ENCODE results near the gene KIAA1586.
"Not testable (repeated sequence)": the region's sequence is repeated elsewhere in the genome, so short reads cannot be mapped to it uniquely, and the experiment has no call there.

The KIAA1586 gene

DNA sequence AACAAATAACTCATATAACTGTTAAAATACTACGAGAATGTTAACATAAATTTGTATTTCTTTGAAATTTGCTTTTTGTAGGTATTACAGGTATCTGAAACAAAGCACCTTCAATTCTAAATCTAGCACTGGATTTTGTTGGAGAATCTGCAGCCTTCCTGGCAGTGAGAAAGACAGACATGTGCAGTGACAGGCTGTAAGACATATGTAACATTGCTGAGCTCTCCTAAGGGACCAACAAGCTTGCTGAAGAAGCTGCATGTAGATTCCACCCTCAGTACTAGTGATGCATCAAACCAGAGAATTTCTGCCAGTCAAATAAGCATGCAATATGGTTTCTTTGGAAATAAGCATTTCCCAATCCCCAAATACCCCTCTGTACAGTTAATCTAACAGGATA, 20.5 kb upstream of the KIAA1586 start:
- Mint-ChIP-seq H3K9me3 (peaks cover 20% of the 10 kb centered on the region), H3K4me1 (ENCODE audit: low read depth) (no peaks in the 10 kb centered on the region), H3K27ac (no peak overlapping the region), H3K4me3 (no peak overlapping the region), H3K27me3 (no peaks in the 10 kb centered on the region), H3K36me3 (ENCODE audit: low read depth) (no peaks in the 10 kb centered on the region)
- intact Hi-C loops (cut with micrococcal nuclease) = loop anchor here (10.0 kb wide), 1 partner anchor 289 kb away; the partner anchor contains the start of gene PRIM2

DNA sequence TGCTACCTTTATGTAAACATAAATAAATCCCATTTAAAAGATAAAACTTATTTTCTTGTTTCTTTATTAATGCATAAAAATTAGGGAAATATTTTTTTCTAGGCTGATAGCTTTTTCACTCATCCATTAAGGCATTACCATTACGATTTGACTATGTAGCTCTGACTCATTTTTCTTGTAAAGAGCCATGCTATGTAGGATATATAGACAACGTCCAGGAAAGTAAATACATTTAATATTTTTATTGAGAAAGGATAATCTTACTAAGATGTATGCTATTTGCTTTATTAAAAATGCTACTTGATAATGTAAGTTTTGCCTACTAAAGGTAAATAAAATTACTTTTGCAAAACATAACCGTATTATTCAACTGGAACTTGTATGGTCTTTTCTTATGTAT, 19.2 kb upstream of the KIAA1586 start:
- Mint-ChIP-seq H3K4me3 (no peak overlapping the region), H3K9me3 (peaks cover 20% of the 10 kb centered on the region), H3K36me3 (ENCODE audit: low read depth) (no peaks in the 10 kb centered on the region), H3K27ac (no peak overlapping the region), H3K4me1 (ENCODE audit: low read depth) (peaks cover 7% of the 10 kb centered on the region), H3K27me3 (no peaks in the 10 kb centered on the region)
- intact Hi-C loops (cut with micrococcal nuclease) = loop anchor here (10.0 kb wide), 1 partner anchor 288 kb away; the partner anchor contains the start of gene PRIM2

DNA sequence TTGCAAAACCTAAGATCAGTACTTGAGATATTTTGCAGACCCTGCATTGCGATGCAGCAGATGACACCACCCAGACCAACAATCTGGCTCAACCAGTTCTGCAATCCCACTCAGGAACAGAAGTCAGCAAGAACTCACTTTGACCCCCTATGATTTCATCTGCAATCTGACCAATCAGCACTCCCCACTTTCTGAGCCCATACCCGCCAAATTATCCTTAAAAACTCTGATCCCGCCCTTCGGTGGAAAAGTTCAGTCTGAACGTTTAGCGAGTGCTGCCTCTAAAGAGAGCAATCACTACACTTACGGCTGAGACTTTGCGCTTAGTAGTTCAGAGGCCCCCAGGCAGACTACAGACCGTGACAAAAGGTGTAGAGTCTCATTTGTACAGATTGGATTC, 17.3 kb upstream of the KIAA1586 start:
- peaks cover 7% of the 10 kb centered on the region for H3K4me1 Mint-ChIP-seq (ENCODE audit: low read depth)
- H3K27me3 Mint-ChIP-seq = no peaks in the 10 kb centered on the region
- intact Hi-C loops (cut with micrococcal nuclease) = loop anchor here (10.0 kb wide), 1 partner anchor 286 kb away; the partner anchor contains the start of gene PRIM2
- H3K4me3 Mint-ChIP-seq = no peak overlapping the region
- no peak overlapping the region for H3K27ac Mint-ChIP-seq
- no peaks in the 10 kb centered on the region for H3K36me3 Mint-ChIP-seq (ENCODE audit: low read depth)
- H3K9me3 Mint-ChIP-seq = peaks cover 17% of the 10 kb centered on the region

DNA sequence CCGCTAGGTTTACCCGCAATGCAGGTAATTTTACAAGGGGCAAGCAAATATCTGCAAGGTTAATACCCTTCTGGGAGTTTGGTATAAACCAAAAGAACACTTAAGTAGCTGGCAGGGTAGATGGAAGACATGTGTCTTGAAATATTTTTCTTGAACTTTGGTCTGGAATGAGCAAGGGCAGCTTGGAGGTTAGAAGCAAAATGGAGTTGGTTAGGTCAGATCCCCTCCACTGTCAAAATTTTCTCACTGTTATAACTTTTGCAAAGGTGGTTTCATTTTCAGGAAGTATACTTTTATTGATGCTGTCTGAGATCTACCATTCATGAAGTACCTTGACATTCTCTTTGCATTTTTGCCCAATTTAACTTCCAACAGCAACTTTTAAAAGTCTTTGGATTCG, 13.3 kb upstream of the KIAA1586 start:
- intact Hi-C loops (cut with micrococcal nuclease) = no loop called here
- Mint-ChIP-seq H3K27me3 (no peaks in the 10 kb centered on the region), H3K36me3 (ENCODE audit: low read depth) (no peaks in the 10 kb centered on the region), H3K9me3 (no peaks in the 10 kb centered on the region), H3K4me1 (ENCODE audit: low read depth) (peaks cover 7% of the 10 kb centered on the region), H3K27ac (no peak overlapping the region), H3K4me3 (no peak overlapping the region)

DNA sequence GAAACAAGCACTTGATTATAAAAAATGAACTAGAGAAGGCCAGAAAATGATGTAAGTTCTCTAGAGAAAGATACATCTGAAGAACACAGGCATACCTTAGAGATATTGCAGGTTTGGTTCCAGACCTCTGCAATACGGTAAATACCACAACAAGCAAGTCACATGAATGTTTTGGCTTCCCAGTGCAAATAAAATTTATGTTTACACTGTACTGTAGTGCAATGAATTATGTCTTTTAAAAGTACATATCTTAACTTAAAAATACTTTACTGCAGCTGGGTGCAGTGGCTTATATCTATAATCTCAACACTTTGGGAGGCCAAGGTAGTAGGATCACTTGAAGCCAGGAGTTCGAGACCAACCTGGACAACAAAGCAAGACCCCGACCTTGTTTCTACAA, 10.9 kb upstream of the KIAA1586 start:
- Mint-ChIP-seq H3K27ac (no peak overlapping the region), H3K4me3 (no peak overlapping the region), H3K9me3 (no peaks in the 10 kb centered on the region), H3K27me3 (no peaks in the 10 kb centered on the region), H3K36me3 (ENCODE audit: low read depth) (no peaks in the 10 kb centered on the region), H3K4me1 (ENCODE audit: low read depth) (peaks cover 7% of the 10 kb centered on the region)
- intact Hi-C loops (cut with micrococcal nuclease) = no loop called here

DNA sequence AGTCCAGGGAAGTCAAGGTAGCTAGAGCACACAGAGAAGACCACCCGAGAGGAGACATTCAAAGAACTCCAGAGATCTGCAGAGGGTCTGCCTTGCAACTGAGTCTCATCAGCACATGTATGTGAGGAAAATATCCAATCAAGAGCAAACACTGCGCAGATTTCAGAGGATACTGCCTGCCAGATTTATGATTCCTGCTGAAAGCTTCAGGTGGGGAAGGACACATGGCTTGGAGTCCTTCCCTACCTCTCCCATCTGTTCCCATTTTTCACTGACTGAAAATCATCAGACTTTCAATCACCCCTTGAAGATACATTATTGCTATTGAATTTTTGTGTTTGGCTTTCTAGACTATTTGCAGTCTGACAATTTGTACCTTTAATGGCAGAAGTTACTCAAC, 7.6 kb upstream of the KIAA1586 start:
- no peaks in the 10 kb centered on the region for H3K36me3 Mint-ChIP-seq (ENCODE audit: low read depth)
- no peak overlapping the region for H3K4me3 Mint-ChIP-seq
- intact Hi-C loops (cut with micrococcal nuclease) = no loop called here
- H3K27ac Mint-ChIP-seq = no peak overlapping the region
- H3K9me3 Mint-ChIP-seq = no peaks in the 10 kb centered on the region
- no peaks in the 10 kb centered on the region for H3K4me1 Mint-ChIP-seq (ENCODE audit: low read depth)
- peaks cover 1% of the 10 kb centered on the region for H3K27me3 Mint-ChIP-seq

DNA sequence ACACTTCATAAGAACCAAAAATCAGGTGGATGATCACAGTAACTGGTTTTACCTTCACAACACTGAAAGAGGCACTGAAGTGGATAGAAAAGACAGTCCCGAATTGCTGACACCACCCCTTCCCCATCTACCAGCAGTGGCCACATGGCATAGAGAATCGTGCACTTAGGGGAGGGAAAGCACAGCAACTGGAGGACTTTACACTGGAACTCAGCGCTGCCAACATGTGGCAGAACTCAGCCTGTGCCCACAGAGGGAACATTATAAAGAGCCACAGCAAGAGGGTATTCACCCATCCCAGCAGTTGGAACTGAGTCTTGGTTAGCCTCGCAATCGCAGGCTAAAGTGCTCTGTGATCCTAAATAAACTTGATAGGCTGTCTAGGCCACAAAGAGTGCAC, 6.5 kb upstream of the KIAA1586 start:
- Mint-ChIP-seq H3K36me3 (ENCODE audit: low read depth) (no peaks in the 10 kb centered on the region), H3K4me1 (ENCODE audit: low read depth) (no peaks in the 10 kb centered on the region), H3K27me3 (peaks cover 2% of the 10 kb centered on the region), H3K9me3 (no peaks in the 10 kb centered on the region), H3K27ac (no peak overlapping the region), H3K4me3 (no peak overlapping the region)
- intact Hi-C loops (cut with micrococcal nuclease) = no loop called here

DNA sequence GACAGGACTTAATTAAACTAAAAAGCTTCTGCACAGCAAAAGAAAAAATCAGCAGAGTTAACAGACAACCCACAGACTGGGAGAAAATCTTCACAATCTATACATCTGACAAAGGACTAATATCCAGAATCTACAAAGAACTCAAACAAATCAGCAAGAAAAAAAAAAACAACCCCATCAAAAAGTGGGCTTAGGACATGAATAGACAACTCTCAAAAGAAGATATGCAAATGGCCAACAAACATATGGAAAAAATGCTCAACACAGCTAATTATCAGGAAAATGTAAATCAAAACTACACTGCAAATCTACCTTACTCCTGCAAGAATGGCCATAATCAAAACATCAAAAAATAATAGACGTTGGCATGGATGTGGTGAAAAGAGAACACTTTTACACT, 2.4 kb upstream of the KIAA1586 start:
- intact Hi-C loops (cut with micrococcal nuclease) = not testable (repeated sequence)

DNA sequence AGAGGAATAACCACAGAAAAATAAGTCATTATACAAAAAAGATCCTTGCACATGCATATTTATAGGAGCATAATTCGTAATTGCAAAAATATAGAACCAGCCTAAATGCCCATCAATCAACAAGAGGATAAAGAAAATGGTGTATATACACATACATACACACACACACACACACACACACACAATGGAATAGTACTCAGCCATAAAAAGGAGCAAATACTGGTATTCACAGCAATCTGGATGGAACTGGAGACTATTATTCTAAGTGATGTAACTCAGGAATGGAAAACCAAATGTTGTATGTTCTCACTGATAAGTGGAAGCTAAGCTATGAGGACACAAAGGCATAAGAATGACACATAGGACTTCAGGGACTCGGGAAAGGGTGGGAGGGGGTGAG, 1.9 kb upstream of the KIAA1586 start:
- Mint-ChIP-seq H3K27me3 (peaks cover 4% of the 10 kb centered on the region), H3K4me1 (ENCODE audit: low read depth) (peaks cover 18% of the 10 kb centered on the region), H3K9me3 (no peaks in the 10 kb centered on the region), H3K36me3 (ENCODE audit: low read depth) (peaks cover 22% of the 10 kb centered on the region), H3K27ac (no peak overlapping the region), H3K4me3 (no peak overlapping the region)
- intact Hi-C loops (cut with micrococcal nuclease) = no loop called here

More for the DNA sequence above, 2.4 kb upstream of the KIAA1586 start:
- not testable (repeated sequence) for H3K27me3 Mint-ChIP-seq, H3K9me3 Mint-ChIP-seq, H3K27ac Mint-ChIP-seq, H3K4me3 Mint-ChIP-seq
- H3K36me3 Mint-ChIP-seq (ENCODE audit: low read depth) = peaks cover 17% of the 10 kb centered on the region
- peaks cover 18% of the 10 kb centered on the region for H3K4me1 Mint-ChIP-seq (ENCODE audit: low read depth)

DNA sequence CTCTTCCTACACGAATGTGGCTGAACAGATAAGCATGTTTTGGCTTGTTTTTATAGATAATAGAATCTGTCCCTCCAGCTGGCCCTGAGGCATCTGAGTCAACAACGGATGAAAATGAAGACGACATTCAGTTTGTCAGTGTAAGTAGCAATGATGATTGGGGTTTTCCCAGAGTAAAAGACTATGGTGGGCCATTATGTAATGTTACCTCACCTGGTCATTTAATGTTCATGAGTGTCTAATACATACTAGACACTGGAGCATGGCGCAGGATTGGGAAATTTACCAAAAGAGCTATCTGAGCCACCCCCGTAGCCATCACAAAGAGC, 728 bp downstream of the KIAA1586 start:
- H3K27me3 Mint-ChIP-seq; H3K9me3 Mint-ChIP-seq; H3K27ac Mint-ChIP-seq; intact Hi-C loops (cut with micrococcal nuclease); H3K4me3 Mint-ChIP-seq: not testable (repeated sequence)
- Mint-ChIP-seq H3K36me3 (ENCODE audit: low read depth) (peaks cover 43% of the 10 kb centered on the region), H3K4me1 (ENCODE audit: low read depth) (peaks cover 18% of the 10 kb centered on the region)

DNA sequence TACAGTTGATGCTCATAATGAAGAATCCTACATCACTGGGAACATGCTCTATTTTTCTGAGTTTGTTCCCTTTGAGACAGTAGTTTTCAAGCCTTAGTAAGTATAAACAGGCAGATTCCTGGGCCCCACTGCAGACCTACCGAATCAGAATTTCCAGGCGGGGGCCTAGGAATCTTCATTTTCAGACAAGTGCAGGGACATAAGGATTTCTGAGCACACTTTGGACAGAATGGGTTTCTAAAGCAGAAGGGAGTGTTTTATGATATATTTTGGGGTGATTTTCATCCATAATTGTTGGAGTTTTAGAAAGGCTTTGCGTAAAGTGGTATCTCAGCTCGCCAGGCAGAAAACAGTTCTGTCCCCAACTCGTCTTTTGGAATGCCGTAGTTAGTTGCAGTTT, 1.4 kb downstream of the KIAA1586 start:
- H3K9me3 Mint-ChIP-seq; intact Hi-C loops (cut with micrococcal nuclease); H3K27me3 Mint-ChIP-seq; H3K27ac Mint-ChIP-seq: not testable (repeated sequence)
- H3K36me3 Mint-ChIP-seq (ENCODE audit: low read depth) = peaks cover 49% of the 10 kb centered on the region
- peak overlapping the region; percentile 46 for H3K4me3 Mint-ChIP-seq
- peaks cover 18% of the 10 kb centered on the region for H3K4me1 Mint-ChIP-seq (ENCODE audit: low read depth)

DNA sequence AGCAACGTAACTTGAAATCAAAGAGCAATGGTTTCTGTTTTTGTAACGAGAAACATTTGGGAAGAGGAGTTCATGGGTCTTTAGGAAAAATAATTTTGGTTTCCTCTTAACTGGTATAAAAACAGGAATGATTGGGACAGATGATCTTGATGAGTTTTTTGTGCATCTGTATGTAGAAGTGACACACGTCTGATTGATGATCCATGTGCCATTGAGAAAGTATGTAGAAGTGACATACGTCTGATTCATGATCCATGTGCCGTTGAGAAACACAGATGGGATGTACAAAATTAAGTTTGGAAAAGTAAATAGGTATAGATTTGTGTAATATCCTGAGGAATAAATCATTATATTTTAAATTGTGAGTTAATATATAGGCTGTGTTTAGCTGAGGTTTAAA, 2.1 kb downstream of the KIAA1586 start:
- H3K4me3 Mint-ChIP-seq = no peak overlapping the region
- H3K27me3 Mint-ChIP-seq = peaks cover 3% of the 10 kb centered on the region
- H3K27ac Mint-ChIP-seq = no peak overlapping the region
- peaks cover 56% of the 10 kb centered on the region for H3K36me3 Mint-ChIP-seq (ENCODE audit: low read depth)
- intact Hi-C loops (cut with micrococcal nuclease) = no loop called here
- peaks cover 18% of the 10 kb centered on the region for H3K4me1 Mint-ChIP-seq (ENCODE audit: low read depth)
- no peaks in the 10 kb centered on the region for H3K9me3 Mint-ChIP-seq

DNA sequence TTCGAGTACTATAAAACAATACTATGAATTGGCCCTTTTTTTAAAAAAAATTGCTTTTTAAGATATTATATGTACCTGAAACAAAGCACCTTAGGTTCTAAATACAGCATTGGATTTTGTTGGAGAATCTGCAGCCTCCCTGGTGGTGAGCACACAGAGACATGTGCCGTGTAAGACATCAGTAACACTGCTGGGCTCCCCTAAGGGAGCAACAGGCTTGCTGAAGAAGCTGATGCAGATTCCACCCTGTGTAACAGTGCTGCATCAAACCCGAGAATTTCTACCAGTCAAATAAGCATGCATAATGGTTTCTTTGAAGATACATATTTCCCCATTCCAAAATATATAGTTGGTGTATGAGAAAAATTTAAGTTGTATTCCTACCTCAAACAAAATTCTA, 17.4 kb downstream of the KIAA1586 start:
- Mint-ChIP-seq H3K4me1 (ENCODE audit: low read depth) (no peaks in the 10 kb centered on the region), H3K36me3 (ENCODE audit: low read depth) (peaks cover 64% of the 10 kb centered on the region), H3K27ac (no peak overlapping the region), H3K27me3 (no peaks in the 10 kb centered on the region), H3K9me3 (no peaks in the 10 kb centered on the region), H3K4me3 (no peak overlapping the region)
- intact Hi-C loops (cut with micrococcal nuclease) = no loop called here

DNA sequence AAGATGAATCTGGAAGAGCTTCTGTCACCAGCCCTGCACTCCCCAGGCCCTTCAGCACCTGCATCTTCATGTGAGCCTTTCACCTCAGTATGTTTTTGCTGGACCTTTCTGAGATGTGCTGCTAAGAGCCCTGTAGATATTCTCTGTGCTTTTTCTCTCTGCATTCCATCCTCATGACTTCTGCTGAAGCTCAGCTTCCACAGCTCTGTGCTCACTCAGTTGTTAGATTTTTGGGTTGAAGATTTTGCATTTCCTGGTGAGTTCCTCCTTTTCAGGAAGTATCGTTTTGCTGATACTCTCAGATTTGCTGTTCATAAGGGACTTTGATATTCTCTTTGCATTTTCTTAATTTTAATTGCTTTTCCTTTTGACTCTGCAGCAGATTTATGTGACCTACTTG, 18.3 kb downstream of the KIAA1586 start:
- no peak overlapping the region for H3K4me3 Mint-ChIP-seq

DNA sequence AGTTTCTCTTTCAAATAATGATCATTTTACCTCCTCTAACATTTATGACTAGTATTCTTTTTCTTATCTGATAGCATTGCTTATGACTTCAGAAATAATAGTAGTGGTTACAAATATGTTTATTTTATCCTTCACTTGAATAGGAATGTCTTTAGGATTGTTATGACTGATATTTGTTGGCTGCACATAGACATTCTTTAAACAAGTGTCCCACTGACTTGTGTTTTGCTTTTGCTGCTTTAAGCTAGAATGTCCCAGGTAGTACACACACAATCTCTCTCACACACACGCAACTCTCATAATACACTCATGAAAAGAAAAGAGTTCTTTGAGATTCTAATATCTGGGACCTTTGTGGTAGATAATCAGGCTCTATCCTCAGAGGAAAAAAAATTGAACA, 21.6 kb downstream of the KIAA1586 start:
- peaks cover 35% of the 10 kb centered on the region for H3K36me3 Mint-ChIP-seq (ENCODE audit: low read depth)
- no peaks in the 10 kb centered on the region for H3K4me1 Mint-ChIP-seq (ENCODE audit: low read depth)
- no peak overlapping the region for H3K4me3 Mint-ChIP-seq
- no peaks in the 10 kb centered on the region for H3K9me3 Mint-ChIP-seq
- no peak overlapping the region for H3K27ac Mint-ChIP-seq
- H3K27me3 Mint-ChIP-seq = no peaks in the 10 kb centered on the region
- intact Hi-C loops (cut with micrococcal nuclease) = no loop called here

More for the DNA sequence above, 18.3 kb downstream of the KIAA1586 start:
- intact Hi-C loops (cut with micrococcal nuclease) = no loop called here
- Mint-ChIP-seq H3K27ac (no peak overlapping the region), H3K27me3 (no peaks in the 10 kb centered on the region), H3K36me3 (ENCODE audit: low read depth) (peaks cover 60% of the 10 kb centered on the region), H3K9me3 (no peaks in the 10 kb centered on the region), H3K4me1 (ENCODE audit: low read depth) (no peaks in the 10 kb centered on the region)

All from dendritic cell treated with granulocyte-macrophage colony-stimulating factor and Interleukin-4, amounts not matched to agents 40 ng/mL and 50 ng/mL, for 4 days (primary cell).